22Rv1 (cell line): ENCODE data around the gene ANGPTL5.

Source experiments
- ZFX ChIP-seq: fragments of 450-650 bp; IDR thresholded peaks from 2 replicates; pipeline ENCODE4 v1.6.1; 2017; ENCODE audit warnings: antibody characterized with exemption, borderline replicate concordance
- TF ChIP-seq, protein P1 (sequence below): fragments of 450-650 bp; IDR thresholded peaks from 2 replicates; pipeline ENCODE4 v1.5.1; 2017; ENCODE audit warnings: mild to moderate bottlenecking

DNA sequence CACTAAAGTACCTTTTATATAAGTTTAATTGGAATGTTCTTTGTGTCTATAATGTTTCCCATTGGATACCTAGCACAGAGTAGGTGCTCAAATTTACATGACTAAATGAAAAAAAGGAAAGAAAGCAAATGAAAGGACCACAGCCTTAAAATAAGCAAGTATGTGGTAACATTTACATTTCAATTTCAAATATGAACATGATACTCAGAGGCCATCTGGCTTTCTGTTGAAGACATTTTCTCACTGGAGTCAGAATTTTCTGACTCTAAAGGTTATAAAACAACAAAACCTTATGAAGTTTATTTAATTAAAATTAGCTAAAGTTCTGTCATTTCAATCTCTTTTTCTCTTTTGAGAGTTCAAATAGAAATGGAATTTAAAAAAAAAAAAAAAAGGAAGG is 904 bp upstream of the ANGPTL5 start:
- TF ChIP-seq, protein P1, sequence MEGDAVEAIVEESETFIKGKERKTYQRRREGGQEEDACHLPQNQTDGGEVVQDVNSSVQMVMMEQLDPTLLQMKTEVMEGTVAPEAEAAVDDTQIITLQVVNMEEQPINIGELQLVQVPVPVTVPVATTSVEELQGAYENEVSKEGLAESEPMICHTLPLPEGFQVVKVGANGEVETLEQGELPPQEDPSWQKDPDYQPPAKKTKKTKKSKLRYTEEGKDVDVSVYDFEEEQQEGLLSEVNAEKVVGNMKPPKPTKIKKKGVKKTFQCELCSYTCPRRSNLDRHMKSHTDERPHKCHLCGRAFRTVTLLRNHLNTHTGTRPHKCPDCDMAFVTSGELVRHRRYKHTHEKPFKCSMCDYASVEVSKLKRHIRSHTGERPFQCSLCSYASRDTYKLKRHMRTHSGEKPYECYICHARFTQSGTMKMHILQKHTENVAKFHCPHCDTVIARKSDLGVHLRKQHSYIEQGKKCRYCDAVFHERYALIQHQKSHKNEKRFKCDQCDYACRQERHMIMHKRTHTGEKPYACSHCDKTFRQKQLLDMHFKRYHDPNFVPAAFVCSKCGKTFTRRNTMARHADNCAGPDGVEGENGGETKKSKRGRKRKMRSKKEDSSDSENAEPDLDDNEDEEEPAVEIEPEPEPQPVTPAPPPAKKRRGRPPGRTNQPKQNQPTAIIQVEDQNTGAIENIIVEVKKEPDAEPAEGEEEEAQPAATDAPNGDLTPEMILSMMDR = no peak
- no peak for TF ChIP-seq ZFX
